NCI-H146 (cell line): ENCODE measurements around the gene CRYBA4.

Experiments used
- DNase-seq: peaks from one replicate; lab custom pipeline; 2025; lab: John Stamatoyannopoulos, UW

The CRYBA4 gene

GRCh38 chr22:26597026-26597425, 24.7 kb upstream of the CRYBA4 start:
- no peak for DNase-seq

GRCh38 chr22:26597480-26597879, 24.3 kb upstream of the CRYBA4 start:
- no peak for DNase-seq

GRCh38 chr22:26599505-26599904, 22.3 kb upstream of the CRYBA4 start:
- no peak for DNase-seq

GRCh38 chr22:26601726-26602125, 20.0 kb upstream of the CRYBA4 start:
- no peak for DNase-seq

GRCh38 chr22:26602127-26602526, 19.6 kb upstream of the CRYBA4 start:
- no peak for DNase-seq

- DNase-seq, result no peak
Measured at GRCh38 chr22:26604368-26604767, 17.4 kb upstream of the CRYBA4 start.

- DNase-seq, result no peak
Measured at GRCh38 chr22:26606611-26607010, 15.2 kb upstream of the CRYBA4 start.

- DNase-seq, result no peak
Measured at GRCh38 chr22:26608129-26608528, 13.6 kb upstream of the CRYBA4 start.

GRCh38 chr22:26609287-26609686, 12.5 kb upstream of the CRYBA4 start:
- no peak for DNase-seq

GRCh38 chr22:26610072-26610958, 11.4 kb upstream of the CRYBA4 start:
- DNase-seq, result no peak

- DNase-seq, result no peak
Measured at GRCh38 chr22:26610996-26611395, 10.8 kb upstream of the CRYBA4 start.

GRCh38 chr22:26612652-26613051, 9.1 kb upstream of the CRYBA4 start:
- no peak for DNase-seq

GRCh38 chr22:26613753-26614152, 8.0 kb upstream of the CRYBA4 start:
- DNase-seq, result peak; percentile 34

- DNase-seq, result no peak
Measured at GRCh38 chr22:26614322-26614721, 7.4 kb upstream of the CRYBA4 start.

- DNase-seq, result peak; percentile 55
Measured at GRCh38 chr22:26615149-26615548, 6.6 kb upstream of the CRYBA4 start.

GRCh38 chr22:26615830-26616435, 5.8 kb upstream of the CRYBA4 start:
- DNase-seq, result no peak

GRCh38 chr22:26616650-26617049, 5.1 kb upstream of the CRYBA4 start:
- DNase-seq, result no peak

GRCh38 chr22:26617271-26618199, 4.2 kb upstream of the CRYBA4 start, which contains the start of gene CRYBB1:
Gene CRYBB1, minus strand, starts transcription at chr22:26618027. Its CDS starts 1,708 bp downstream, at chr22:26616319.
- DNase-seq, result no peak

- DNase-seq, result no peak
Measured at GRCh38 chr22:26618455-26618854, 3.3 kb upstream of the CRYBA4 start.

- DNase-seq, result no peak
Measured at GRCh38 chr22:26619510-26619909, 2.3 kb upstream of the CRYBA4 start.

GRCh38 chr22:26620197-26620596, 1.6 kb upstream of the CRYBA4 start:
- DNase-seq, result no peak

- no peak for DNase-seq
Measured at GRCh38 chr22:26623984-26624383, 2.2 kb downstream of the CRYBA4 start.
